ENCODE data around the gene GATAD2A. TPM values are rescaled to one million over a fixed set of nuclear protein-coding genes. Genes with fewer than 3 reads are reported as not detected.

The GATAD2A gene
- total and polyA plus RNA-seq, 2 of the 13 experiments (the other 11 are each of a cell fraction or from before 2014, with no cell fraction given): 16.8 to 28.6 TPM

- Histone ChIP-seq H3K4me1 (ENCODE audit: insufficient read depth, low read length) (no peaks in the 10 kb centered on the region), H3K27me3 (ENCODE audit: control insufficient read depth in 1 of 2, insufficient read depth in 2 of 2, low read length in 2 of 2) (peaks cover 4 to 50% of the 10 kb centered on the region in 2 experiments; a peak in 4 of 5 replicates), H3K4me2 (ENCODE audit: low read depth, low read length) (no peak overlapping the region), H3K27ac (ENCODE audit: extremely low read length, insufficient read depth, low read length) (no peak overlapping the region), H3K36me3 (replicated peaks in 1 of 2; ENCODE audit: control insufficient read depth in 1 of 2, insufficient read depth in 2 of 2, low read length in 2 of 2) (no peaks in the 10 kb centered on the region), H3K79me2 (ENCODE audit: insufficient read depth, low read length) (no peaks in the 10 kb centered on the region), H4K20me1 (ENCODE audit: insufficient read depth, low read length) (no peaks in the 10 kb centered on the region), H2AFZ (ENCODE audit: low read length) (no peak overlapping the region), H3K4me3 (replicated peaks in 1 of 3; ENCODE audit: insufficient read depth in 1 of 3, low read depth in 2 of 3, low read length in 3 of 3) (no peak overlapping the region), H3K9me3 (ENCODE audit: low read length) (no peaks in the 10 kb centered on the region), H3K9ac (ENCODE audit: insufficient read depth, low read depth, low read length) (no peak overlapping the region)
- DNase-seq (ENCODE audit: low spot score) (no peak), ATAC-seq (no peak), FAIRE-seq (no peak)
- no peak for TF ChIP-seq SMARCC2 (IDR thresholded peaks at IDR 0.05)
- no peak for TF ChIP-seq ZNF724P (CRISPR knock-in tag; IDR thresholded peaks at IDR 0.05; ENCODE audit: borderline replicate concordance)
- no peak for TF ChIP-seq PCBP1 (IDR thresholded peaks at IDR 0.05; ENCODE audit: borderline replicate concordance, low read depth, low read length)
- TF ChIP-seq ZNF709 (CRISPR knock-in tag; IDR thresholded peaks at IDR 0.05): no peak
- TF ChIP-seq STAT6 (CRISPR knock-in tag; IDR thresholded peaks at IDR 0.05; ENCODE audit: borderline replicate concordance): no peak
- no peak for TF ChIP-seq GMEB1 (CRISPR knock-in tag; IDR thresholded peaks at IDR 0.05; ENCODE audit: borderline replicate concordance)
- TF ChIP-seq ETS1 (CRISPR knock-in tag; IDR thresholded peaks at IDR 0.05): no peak
- no peak for TF ChIP-seq JUND (CRISPR knock-in tag; IDR thresholded peaks at IDR 0.05)
- TF ChIP-seq ZFP82 (CRISPR knock-in tag; IDR thresholded peaks at IDR 0.05; ENCODE audit: borderline replicate concordance): no peak
- intact Hi-C loops (cut with micrococcal nuclease; ENCODE audit: unreplicated experiment) (no loop called here), in situ Hi-C loops (cut with HindIII; ENCODE audit: extremely low pct_ligation_motif_present, low pct_unique_long_range_greater_than_20kb) (loop anchor here (25.0 kb wide), 1 partner anchor 1010 kb away; the partner anchor contains the start of gene ZNF737)
- WGBS (ENCODE audit: low lambda C conversion rate): 10% methylated on average over 4 of the region's 14 CpGs
- POLR2A ChIA-PET: no interaction called here
- BruUV-seq (replicated peaks): no TSS peak
- CTCF ChIA-PET (ENCODE audit: low intra/inter-chr PET ratio, low total read pairs): no interaction called here
Measured at GRCh38 chr19:19551853-19552192, 146.3 kb downstream of the GATAD2A start.
